NCI-H187 (cell line): Measurements from ENCODE around the gene IPO9.
A peak's percentile ranks its signal among the peaks of the same experiment; 100 is the strongest.
"Not testable (repeated sequence)": the region's sequence is repeated elsewhere in the genome, so short reads cannot be mapped to it uniquely, and the experiment has no call there.

Experiments
- DNase-seq, 2 experiments: peaks; one replicate each; lab custom pipeline; 2025; lab: John Stamatoyannopoulos, UW

IPO9 gene

DNA sequence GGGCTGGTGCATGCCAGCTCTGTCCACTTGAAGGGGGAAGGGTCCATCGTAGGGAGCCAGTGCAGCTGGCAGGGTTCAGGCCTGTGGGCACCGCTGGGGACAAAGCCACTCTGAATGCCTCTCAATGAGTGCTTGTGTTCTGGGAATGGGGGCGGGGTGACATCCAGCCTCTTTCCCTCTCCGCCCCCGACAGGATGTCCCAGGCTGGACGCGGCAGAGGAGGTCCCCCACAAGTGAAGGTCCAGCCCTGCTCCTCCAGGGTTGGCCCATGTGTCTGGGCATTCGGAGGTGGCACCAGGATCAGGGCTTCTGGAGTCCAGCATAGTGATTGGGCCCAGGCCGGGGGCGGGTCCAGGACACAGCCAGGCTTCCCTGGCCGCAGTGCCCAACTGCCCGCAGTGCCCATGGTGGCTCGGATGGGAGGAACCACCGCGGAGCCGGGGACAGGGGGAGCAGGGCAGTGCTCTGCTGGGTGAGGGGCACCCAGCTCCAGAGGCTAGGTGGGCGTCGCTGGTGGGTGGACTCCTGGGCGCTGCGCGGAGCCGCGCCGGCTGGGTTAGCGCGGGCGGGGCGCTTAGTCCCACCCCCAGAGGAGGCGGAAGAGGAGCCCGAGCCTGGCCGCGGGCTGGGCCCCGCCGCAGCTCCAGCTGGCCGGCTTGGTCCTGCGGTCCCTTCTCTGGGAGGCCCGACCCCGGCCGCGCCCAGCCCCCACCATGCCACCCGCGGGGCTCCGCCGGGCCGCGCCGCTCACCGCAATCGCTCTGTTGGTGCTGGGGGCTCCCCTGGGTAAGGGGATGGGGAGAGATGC, 59.5 kb downstream of the IPO9 start, which contains the start of gene SHISA4:
Gene SHISA4, plus strand, starts transcription at position 617 of the 808 bp plus-strand sequence. Its CDS starts 97 bp downstream, at position 714.
- no peak for DNase-seq

DNA sequence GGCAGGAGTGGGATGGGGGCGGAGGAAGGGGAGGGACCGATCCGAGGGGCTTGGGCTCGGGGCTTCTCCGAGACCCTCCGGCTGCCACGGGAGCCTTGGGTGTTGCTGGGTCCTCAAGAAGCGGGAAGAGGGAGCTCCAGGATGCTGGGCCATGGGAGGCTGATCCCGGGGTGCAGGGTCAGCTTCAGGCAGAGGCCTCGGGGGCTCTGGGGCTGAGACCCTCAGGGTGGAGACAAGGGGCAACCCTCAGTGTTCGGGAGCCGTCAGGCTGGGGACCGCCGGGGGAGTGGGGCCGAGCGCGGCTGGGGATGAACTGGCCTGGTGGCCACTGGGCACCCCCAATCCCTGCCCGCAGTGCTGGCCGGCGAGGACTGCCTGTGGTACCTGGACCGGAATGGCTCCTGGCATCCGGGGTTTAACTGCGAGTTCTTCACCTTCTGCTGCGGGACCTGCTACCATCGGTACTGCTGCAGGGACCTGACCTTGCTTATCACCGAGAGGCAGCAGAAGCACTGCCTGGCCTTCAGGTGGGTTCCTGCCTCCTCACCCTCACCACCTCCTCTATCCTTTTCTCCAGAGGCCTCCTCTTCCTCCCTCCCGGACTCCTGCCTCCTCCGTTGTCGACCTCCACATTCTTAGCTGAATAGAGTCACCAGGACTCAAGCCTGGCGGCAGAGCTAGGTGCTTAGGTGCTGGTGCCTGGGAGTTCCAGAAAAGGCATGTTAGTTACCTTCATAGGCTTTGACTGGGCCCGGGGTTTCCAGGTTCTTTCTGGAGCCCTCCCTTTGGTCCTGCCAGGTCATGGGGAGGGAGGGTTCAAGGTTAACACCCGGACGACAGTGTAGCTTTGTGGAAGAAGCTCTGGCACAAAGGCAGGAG, 60.4 kb downstream of the IPO9 start:
- DNase-seq, result no peak

DNA sequence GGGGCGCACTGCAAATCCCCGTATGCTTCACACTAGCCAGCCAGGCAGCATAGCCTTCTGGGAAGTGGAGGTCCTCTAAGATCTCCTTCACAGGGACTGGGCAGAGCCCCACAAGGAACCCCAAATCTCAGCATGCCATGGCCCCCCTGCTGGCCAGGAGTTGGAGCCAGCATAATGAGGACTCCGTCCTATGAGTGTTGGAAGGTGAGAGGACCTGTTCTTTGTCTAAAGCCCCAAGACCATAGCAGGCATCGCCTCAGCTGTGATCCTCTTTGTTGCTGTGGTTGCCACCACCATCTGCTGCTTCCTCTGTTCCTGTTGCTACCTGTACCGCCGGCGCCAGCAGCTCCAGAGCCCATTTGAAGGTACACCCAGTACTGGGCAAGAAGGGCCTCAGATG, 61.3 kb downstream of the IPO9 start:
- DNase-seq, result no peak

DNA sequence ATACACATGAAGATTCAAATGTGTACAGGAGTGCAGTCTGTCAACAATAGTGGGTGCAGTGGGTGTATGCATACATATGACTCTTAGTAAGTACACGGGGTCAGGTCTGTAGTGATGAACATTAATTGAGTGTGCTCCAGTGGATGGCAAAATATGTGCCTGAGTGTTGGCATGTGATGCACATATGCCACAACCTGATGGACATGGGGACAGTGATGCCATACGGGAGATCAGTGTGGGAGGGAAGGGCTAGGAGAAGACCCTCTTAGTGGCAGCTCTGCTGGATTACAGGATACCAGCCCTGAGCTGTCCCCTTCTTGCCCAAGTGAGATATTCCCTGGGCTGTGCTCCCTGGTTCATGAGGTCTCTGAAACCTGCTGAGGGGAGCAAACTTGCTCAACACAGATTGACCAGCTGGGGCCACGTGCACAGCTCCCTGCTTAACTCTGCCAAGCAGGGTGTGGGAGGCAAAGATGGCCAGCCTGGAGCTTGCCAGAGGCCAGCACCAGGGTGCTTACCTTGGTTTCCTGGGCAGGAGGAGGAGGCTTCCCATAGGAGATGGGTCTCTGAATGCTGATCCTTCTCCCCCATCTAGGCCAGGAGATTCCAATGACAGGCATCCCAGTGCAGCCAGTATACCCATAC, 62.0 kb downstream of the IPO9 start:
- DNase-seq, result no peak

DNA sequence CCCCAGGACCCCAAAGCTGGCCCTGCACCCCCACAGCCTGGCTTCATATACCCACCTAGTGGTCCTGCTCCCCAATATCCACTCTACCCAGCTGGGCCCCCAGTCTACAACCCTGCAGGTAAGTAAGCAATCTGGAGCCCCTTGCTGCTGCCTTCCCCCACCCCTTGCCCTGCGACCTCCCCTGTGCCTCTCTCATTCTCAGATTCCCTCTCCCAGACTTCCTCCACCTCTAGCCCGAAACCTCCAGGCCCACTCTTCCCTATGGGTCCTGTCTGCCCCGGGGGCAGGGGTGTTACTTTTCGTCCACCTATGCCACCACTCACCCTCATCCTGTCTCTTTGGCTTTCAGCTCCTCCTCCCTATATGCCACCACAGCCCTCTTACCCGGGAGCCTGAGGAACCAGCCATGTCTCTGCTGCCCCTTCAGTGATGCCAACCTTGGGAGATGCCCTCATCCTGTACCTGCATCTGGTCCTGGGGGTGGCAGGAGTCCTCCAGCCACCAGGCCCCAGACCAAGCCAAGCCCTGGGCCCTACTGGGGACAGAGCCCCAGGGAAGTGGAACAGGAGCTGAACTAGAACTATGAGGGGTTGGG, 62.6 kb downstream of the IPO9 start:
- no peak for DNase-seq

DNA sequence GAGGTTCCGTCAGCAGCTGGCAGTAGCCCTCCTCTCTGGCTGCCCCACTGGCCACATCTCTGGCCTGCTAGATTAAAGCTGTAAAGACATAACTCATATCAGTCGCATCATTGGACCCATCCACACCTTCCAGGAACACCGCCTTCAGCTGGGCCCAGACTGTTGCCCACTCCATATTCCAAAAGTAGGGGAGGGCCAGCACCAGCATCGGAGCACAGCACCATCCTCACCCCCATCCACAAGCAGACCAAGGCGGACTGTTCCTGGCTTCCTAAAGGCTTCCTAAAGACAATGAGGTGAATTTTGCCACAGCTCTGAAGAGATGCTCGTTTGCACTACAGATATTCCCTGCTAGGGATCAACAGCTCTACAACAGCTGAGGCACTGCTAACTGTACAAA, 63.3 kb downstream of the IPO9 start:
- DNase-seq, result no peak

DNA sequence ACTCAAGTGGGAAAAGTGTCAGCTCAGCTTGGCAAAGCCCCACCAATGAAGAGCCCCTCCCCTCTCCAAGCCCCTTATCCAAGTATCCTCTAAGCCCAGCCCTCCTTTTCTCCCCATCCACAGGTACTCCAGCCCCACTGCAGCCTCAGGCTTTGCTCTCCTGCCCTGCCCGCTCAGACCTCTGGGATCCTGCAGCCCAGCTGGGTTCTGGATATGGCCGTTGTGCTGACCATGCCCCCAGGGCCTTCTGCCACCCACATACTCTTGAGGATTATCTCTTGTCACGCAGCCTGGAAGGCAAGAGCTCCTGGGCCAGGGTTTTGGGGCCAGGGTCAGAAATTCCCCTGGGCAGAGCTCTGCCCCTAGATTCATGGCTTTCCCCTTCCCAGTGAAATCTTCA, 64.5 kb downstream of the IPO9 start:
- no peak for DNase-seq

DNA sequence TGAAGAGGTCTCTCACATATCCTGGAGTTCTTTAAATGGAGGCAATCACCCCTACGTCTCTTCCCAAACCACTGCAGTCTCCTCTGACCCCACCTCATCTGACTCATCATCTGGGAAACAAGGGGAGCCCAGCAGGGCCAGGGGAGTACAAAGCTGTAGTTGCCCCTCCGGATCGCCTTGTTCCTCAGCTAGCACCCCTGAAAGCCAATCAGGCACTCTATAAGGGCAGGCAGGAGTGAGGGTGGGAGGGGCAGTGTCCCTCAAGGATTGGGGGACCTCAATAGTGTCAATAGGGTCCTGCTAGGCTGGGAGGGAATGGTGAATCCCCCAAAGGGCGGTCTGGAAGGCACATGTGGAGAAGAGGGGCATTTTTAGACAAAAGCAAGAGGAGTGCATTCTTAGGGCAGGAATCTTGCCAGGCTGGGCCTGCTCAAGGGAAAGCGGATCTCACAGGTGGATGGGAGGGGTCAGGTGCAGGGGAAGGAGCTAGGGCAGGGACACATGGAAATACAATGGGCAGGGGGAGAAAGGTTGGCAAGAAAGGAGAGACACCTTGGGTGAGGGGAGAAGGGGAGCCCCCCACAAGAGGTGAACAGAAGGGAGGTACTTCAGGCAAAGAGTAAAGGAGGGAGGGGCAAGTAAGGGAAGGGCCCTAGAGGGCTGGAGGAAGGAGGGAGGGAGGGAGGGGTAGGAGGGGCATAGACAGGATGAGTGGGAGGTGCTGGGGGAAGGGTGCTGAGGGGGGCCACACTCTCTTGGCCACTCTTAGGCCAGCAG, 65.6 kb downstream of the IPO9 start:
- no peak for DNase-seq

DNA sequence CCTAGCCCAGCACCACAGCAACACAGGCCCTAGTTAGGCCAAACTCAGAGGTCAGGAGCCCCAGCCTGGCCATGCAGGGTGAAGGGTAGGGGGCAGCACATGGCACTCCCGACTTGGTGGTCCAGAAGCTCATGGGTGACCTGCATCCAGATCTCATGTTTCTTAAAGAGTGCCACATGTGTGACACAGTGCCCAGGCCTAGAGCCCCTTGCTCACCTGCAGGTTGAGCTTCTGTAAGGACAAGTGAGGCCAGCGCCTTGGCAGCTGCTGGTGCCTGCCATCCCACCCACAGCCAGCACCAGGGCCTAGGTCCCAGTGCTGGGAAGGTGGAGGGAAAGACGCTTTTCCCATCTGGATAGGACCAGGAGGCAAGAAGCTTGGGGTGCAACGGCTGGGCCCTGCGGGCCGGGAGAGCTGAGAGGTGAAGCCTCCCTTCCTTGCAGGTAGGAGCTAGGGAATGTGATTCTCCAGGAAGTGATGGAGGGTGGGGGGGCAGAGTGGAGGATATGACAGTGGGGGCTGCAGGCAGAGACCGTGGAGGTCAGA, 66.2 kb downstream of the IPO9 start:
- DNase-seq, result no peak

DNA sequence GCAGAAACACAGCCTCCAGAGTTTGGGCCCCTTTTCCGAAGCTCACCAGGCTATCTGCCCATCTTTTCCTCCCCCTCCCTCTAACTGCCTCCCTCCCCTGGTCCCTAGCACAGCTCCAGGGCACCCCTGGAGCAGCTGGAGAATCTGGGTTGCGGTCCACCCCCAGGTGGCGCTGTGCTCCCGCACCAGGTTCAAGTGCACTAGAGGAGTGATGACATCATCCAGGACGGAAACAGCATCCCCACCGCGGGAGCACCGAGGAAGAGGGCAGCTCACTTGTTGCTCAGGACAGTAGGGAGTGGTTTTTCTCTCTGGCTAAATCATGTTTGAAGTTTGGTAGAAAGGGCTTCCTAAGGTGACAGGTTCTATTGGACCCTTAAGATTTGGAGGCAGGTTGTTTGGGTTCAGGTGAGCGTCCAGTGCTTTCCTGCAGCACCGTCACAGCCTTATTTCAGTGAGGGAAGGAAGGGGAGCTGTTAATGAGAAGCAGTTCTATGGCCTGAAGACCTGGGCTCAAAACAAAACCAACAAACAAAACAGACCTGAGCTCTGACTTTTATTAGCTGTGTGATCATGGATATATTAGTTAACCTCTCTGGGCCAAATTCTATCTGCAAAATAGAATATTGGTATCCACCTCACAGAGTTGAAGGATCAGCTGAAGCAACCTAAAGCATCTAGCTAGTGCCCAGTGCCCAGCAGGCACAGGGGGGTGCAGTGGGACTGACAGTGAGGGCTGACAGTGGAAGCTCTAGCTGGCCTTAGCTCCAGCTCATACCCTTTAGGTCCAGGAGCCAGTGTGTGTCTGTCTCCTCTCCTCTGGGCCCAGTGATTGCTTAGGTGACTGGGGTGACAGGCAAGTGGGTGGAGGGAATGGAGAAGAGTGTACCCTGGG, 67.2 kb downstream of the IPO9 start:
- peak; percentile 43 to 53 for DNase-seq

DNA sequence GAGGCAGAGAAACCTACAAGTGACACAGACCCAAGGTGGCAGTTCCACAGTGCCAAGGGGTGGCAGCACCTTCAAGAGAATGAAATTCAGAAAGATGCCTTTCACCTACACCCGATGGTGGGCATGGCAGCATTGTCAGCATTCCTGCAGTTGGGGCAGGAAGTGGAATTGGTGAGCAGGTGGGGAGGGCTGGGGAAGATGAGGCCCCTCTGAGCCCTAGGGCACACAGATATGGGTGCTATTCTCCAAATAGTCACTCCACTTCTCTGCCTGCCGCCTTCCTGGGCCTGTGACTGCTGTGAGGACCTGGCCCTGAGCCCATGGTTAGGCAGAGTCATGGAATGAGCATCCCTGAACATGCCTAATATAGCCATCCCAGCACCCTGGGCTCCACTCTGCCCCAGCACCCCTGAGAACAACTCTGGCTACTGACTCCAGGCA, 68.0 kb downstream of the IPO9 start:
- no peak for DNase-seq

DNA sequence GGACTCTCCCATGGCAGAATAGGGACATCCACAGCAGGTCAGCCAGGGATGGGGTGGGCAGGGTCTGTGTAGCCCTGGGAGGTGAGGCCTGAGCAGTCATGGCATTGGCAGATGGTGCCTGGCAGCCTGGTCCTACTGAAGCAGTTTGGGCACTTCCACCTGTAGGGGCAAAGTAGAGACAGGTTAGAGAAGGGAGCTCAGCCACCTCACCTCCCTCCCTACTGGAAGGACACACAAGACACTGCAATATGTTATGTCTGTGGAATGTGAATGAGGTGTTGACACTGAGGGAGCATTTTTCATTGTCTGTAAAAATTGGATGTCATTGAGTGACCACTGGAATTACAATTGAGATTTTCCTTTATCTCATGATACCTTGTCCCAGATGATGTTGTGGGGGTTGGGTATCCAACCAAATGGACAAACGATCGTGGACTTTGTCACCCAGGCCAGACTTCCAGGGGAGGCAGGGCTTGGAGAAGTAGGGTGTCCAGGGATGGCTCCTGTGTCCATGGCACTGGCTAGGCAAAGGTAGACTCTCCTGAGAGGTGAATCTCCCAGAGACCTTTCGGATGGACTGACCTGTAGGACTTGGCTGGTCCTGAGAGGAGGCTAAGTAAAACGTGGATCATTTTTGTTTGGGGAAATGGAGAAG, 69.4 kb downstream of the IPO9 start:
- DNase-seq, result no peak

DNA sequence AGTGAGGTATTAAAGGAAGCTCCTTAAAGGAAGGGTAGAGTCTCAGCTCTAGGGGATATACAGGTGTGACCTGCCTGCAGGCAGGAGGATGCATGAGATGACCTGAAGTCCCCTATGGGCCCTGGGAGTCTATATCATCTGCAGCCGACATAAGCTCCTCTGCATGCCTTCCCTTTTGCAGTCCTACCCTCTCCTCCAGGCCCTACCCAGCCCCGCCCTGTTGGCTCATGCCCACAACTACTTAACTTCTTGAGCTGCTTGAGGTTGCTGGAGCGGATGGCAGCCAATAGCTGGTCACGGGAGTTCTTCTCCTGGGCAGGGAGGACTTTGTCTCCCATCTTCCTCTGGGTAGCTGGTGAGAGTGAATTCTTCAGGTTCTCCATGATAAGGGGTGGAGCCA, 70.0 kb downstream of the IPO9 start:
- no peak for DNase-seq

DNA sequence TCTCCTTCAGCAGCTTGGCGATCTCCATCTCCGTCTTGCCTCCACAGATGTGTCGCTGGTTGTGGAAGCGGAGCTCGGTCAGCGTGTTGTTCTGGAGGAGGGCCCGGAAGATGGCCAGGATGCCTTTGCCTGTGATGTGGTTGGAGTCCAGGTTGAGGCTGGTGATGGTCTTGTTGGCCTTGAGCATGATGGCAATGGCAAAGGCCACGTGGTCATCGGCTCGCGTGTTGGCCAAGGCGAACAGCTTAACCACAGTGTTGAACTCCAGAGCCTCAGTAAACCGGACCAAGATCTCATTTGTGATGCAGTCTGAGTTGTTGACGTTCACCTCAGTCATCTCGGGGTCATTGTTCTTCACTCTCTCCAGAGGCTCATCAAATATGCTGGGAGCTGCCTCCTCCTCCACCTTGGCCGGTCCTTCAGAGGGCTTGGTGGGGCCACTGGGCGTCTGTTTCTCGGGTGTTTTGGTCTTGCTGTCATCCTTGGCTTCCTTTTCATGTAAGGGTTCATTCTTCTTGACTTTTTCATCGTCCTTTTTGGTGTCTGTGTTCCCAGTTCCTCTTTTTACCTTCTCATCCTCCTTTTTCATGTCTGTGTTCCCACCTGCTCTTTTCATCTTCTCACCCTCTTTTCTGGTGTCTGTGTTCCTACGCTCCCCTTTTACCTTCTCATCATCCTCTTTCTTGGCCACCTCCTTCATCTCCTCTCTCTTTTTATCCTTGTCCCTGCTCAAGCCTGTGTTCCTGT, 70.9 kb downstream of the IPO9 start:
- no peak for DNase-seq

DNA sequence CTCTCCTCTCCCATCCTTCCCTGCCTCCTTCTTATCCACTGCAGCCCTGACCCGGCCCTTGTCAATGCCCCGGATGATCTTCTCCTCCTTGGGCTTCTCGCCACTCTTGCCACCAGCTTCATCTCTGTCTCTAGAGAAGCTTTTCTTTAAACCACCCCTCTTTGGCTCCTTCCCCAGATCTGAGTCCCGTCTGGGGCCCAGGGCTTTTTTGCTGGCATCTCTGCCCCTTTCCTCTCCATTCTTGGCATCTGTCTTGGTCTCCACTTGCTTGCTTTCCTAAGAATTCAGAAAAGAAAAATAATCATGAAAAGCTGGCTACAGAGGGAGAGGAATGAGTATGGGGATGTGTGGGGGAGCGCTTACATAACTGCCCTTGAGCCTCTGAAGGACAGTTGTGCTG, 71.5 kb downstream of the IPO9 start:
- DNase-seq, result no peak

DNA sequence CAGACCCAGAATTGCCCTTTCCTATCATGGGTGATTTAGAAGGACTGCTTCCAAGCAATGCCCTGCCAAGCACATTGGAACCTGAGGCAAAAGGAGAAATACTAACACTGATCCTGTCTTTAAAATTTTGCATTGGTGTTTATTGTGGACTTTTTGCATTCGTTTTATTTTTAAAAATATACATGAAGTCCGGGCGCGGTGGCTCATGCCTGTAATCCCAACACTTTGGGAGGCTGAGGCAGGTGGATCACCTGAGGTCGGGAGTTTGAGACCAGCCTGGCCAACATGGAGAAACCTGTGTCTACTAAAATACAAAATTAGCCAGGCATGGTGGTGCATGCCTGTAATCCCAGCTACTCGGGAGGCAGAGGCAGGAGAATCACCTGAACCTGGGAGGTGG, 72.1 kb downstream of the IPO9 start:
- not testable (repeated sequence) for DNase-seq

DNA sequence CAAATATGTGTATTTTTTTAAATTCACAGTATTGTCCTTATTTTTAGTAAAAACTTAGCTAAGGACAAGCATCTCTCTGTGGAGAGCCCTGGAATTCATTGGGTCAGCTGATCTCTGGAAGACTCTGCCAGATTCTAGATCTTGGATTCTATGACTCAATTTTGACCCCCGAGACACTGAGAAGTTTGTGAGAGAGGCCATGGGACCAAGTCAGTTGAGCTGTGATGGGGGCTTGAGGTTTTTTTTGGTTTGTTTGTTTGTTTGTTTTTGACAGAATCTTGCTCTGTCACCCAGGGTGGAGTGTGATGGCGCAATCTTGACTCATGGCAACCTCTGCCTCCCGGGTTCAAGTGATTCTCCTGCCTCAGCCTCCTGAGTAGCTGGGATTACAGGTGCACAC, 73.2 kb downstream of the IPO9 start:
- DNase-seq, result no peak

DNA sequence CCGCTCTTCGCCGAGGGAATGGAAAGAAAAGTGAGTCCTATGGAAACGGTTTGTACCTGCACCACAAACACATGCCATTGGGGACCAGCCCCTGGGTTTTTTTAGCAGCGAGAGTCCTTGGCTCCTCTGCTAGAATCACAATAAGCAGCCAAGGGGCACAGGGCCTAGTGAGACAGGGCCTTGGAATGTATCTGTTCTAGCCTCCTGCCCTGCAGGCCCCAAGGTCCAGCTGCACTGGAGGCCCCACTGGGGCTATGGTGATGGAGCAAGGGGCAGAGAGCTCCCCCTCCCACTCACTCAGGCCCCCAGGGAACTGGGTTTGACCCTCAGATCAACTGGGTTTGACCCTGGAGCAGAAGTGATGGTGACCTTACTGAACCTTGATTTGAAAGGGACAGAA, 74.2 kb downstream of the IPO9 start:
- DNase-seq, result no peak

DNA sequence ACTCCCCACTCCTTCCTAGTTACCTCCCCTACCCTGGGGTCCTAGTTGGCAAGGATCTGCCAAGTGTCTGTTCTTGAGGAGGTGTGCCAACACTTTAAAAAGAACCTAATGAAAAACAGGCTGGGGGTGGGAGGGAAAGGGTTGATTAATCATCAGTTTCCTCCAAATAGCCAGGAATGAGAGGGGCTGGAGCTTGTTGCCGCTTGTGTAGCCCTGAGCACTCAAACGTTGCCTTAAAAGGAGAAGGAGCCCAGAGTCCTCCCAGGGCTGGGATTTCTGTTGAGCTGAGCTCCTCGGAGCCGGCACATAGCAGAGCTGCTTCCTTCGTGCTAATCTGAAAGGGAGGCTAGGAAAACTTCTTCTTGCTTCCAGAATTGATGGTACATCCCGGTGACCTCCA, 75.6 kb downstream of the IPO9 start:
- no peak for DNase-seq
